Transverse colon (tissue), 4 donors: ENCODE results near the gene AOPEP.

Source experiments
- POLR2A ChIP-seq: fragments of 450-650 bp; IDR thresholded peaks from one replicate; pipeline ENCODE4 v1.6.1; 2016; ENCODE audit warnings: antibody characterized with exemption, mild to moderate bottlenecking, moderate library complexity
- POLR2AphosphoS5 ChIP-seq, 3 donors: sonication (generic); formaldehyde crosslinking; IDR thresholded peaks; one replicate each; pipeline ENCODE4 v1.6.1; 2016; ENCODE audit warnings: antibody characterized with exemption in 3 of 3
- TF ChIP-seq, protein P1 (sequence below), 5 experiments: fragments of 200-600 bp in 3 of 5; fragments of 450-650 bp in 2 of 5; sonication (generic) in 3 of 5; IDR thresholded peaks; 1 replicate in 2 of 5; 2 replicates in 3 of 5; pipeline ENCODE4 v1.5.1; 2016 to 2017; ENCODE audit warnings: antibody characterized with exemption in 5 of 5, inconsistent platforms in 3 of 5, mild to moderate bottlenecking in 2 of 5, moderate library complexity in 1 of 5

DNA sequence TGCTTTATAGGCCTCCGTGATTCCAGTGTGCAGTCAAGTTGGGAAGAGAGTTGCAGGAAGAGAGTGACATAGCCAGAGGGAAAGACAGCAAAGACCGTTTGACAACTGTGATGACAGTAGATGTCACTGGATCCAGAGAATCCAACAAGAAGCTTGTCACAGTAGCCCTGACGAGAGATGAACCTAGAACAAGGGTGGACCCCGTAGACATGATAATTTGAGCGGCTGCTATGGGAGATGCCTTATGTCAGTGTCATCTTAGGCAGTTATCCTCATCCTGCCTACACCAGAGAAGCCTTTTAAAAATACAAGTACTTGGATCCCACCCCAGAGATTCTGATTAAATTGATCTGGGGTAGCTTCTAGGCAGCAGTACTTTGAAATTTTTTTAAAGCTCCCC lies 125.4 kb downstream of the AOPEP start:
- TF ChIP-seq, protein P1, sequence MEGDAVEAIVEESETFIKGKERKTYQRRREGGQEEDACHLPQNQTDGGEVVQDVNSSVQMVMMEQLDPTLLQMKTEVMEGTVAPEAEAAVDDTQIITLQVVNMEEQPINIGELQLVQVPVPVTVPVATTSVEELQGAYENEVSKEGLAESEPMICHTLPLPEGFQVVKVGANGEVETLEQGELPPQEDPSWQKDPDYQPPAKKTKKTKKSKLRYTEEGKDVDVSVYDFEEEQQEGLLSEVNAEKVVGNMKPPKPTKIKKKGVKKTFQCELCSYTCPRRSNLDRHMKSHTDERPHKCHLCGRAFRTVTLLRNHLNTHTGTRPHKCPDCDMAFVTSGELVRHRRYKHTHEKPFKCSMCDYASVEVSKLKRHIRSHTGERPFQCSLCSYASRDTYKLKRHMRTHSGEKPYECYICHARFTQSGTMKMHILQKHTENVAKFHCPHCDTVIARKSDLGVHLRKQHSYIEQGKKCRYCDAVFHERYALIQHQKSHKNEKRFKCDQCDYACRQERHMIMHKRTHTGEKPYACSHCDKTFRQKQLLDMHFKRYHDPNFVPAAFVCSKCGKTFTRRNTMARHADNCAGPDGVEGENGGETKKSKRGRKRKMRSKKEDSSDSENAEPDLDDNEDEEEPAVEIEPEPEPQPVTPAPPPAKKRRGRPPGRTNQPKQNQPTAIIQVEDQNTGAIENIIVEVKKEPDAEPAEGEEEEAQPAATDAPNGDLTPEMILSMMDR (IDR thresholded peaks at IDR 0.05): no peak
- no peak for TF ChIP-seq POLR2AphosphoS5 (IDR thresholded peaks at IDR 0.05)
- TF ChIP-seq POLR2A: no peak
